Liver (tissue), 3 donors: ENCODE results near the gene SMC2.

ENCODE experiments used
- CTCF ChIP-seq: fragments of 150-350 bp; IDR thresholded peaks from 2 replicates; pipeline ENCODE4 v1.5.1; 2017; ENCODE audit warnings: improper control_type of control experiment, low read depth, low read length; ENCODE audit not compliant: missing input control
- FOXA1 ChIP-seq: IDR thresholded peaks from 2 replicates; pipeline ENCODE4 v1.6.1; 2016; ENCODE audit warnings: antibody characterized with exemption
- FOXA2 ChIP-seq: IDR thresholded peaks from 2 replicates; pipeline ENCODE4 v1.6.1; 2016; ENCODE audit warnings: antibody characterized with exemption
- GABPA ChIP-seq, 2 donors: IDR thresholded peaks in 1 of 2; conservative IDR thresholded peaks in 1 of 2; 2 replicates each; pipeline ENCODE4 v1.6.1; 2016; ENCODE audit warnings: antibody characterized with exemption in 2 of 2, mild to moderate bottlenecking in 1 of 2, moderate library complexity in 1 of 2
- JUND ChIP-seq, 2 donors: IDR thresholded peaks; 2 replicates each; pipeline ENCODE4 v1.6.1; 2016; ENCODE audit warnings: antibody characterized with exemption in 2 of 2
- RAD21 ChIP-seq, 2 donors: IDR thresholded peaks; 2 replicates each; pipeline ENCODE4 v1.6.1; 2016; ENCODE audit warnings: antibody characterized with exemption in 2 of 2, mild to moderate bottlenecking in 2 of 2
- TAF1 ChIP-seq: conservative IDR thresholded peaks from 2 replicates; pipeline ENCODE4 v1.6.1; 2016; ENCODE audit warnings: antibody characterized with exemption, mild to moderate bottlenecking
- ZBTB33 ChIP-seq: IDR thresholded peaks from 2 replicates; pipeline ENCODE4 v1.6.1; 2016; ENCODE audit warnings: antibody characterized with exemption
- donor health status: healthy.
- donor health status: healthy.

- TF ChIP-seq RAD21 (IDR thresholded peaks at IDR 0.05) (no peak), CTCF (no peak), JUND (IDR thresholded peaks at IDR 0.05) (no peak), TAF1 (no peak), FOXA1 (no peak), GABPA (IDR thresholded peaks at IDR 0.05 in 1 of 2, conservative IDR thresholded peaks at IDR 0.05 in 1 of 2) (no peak), ZBTB33 (no peak), FOXA2 (no peak)
Measured at GRCh38 chr9:104099630-104100029, 5.5 kb downstream of the SMC2 start.
